GM18909 (cell line): ENCODE results near the gene CLIP4.
"Not testable (repeated sequence)": the region's sequence is repeated elsewhere in the genome, so short reads cannot be mapped to it uniquely, and the experiment has no call there.

Experiments
- ATAC-seq: cut with Tn5 transposase; IDR thresholded peaks from one replicate; pipeline ENCODE4 v1.9.1; 2021; ENCODE audit warnings: mild to moderate bottlenecking; ENCODE audit not compliant: unreplicated experiment, poor library complexity

The CLIP4 gene

DNA sequence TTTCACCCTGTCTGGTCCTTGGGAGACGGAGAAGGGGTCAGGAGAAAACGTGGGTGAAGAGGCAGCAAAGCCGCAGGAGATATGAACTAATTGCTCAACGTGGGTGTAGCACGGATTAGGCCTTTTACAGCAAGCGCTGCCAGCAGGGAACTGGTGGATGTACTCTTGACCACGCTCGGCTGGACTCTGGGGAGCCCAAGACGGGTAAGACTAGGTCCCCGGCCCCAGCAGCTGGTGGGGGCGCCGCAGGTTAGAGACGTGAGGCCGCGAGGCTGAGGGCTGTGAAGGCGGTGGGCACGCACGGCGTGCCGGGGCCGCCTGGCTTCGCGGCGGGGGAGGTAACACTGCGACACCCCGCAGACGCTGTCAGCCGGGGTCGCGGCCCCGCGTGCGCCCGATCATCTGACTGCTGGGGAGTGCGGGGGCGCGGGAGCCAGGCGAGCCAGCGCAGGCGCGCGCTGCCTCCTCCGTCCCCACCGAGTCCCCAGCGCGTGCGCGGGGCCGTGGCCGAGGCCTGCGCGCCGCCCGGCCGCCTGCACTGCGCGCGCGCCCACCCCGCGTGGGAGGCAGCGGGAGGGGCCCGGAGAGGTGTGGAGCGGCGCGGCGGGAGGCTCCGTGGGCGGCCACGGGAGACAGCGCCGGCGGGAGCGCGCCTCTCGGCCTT lies at the start of gene CLIP4:
Gene CLIP4, plus strand, starts transcription at position 470 of the 664 bp plus-strand sequence. CDS start 5,974 bp downstream, outside the sequence.
- ATAC-seq = peak; percentile 45

- no peak for ATAC-seq
Measured at GRCh38 chr2:29066271-29066860, 48.8 kb upstream of the CLIP4 start.

- no peak for ATAC-seq
Measured at GRCh38 chr2:29066997-29067605, 48.1 kb upstream of the CLIP4 start.

DNA sequence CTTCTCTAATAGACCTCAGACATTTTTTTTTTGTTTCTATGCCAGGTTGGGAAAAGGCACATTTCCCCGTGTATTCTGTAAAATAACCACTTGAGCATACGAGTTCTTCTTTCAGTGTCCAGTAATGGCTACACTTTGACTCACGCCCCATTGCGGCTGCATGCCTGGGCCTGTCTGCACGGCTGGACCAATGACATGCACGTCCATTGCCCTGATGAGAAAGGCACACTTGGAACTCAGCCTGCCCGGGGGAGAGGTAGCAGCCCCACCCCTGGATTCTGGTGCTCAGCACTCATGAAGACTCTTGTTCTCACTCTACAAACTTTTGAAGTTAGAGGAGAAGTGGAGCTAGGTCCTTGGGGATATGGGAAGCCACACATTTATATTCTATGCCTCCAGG lies 46.7 kb upstream of the CLIP4 start:
- no peak for ATAC-seq

- ATAC-seq = no peak
Measured at GRCh38 chr2:29070526-29070925, 44.7 kb upstream of the CLIP4 start.

DNA sequence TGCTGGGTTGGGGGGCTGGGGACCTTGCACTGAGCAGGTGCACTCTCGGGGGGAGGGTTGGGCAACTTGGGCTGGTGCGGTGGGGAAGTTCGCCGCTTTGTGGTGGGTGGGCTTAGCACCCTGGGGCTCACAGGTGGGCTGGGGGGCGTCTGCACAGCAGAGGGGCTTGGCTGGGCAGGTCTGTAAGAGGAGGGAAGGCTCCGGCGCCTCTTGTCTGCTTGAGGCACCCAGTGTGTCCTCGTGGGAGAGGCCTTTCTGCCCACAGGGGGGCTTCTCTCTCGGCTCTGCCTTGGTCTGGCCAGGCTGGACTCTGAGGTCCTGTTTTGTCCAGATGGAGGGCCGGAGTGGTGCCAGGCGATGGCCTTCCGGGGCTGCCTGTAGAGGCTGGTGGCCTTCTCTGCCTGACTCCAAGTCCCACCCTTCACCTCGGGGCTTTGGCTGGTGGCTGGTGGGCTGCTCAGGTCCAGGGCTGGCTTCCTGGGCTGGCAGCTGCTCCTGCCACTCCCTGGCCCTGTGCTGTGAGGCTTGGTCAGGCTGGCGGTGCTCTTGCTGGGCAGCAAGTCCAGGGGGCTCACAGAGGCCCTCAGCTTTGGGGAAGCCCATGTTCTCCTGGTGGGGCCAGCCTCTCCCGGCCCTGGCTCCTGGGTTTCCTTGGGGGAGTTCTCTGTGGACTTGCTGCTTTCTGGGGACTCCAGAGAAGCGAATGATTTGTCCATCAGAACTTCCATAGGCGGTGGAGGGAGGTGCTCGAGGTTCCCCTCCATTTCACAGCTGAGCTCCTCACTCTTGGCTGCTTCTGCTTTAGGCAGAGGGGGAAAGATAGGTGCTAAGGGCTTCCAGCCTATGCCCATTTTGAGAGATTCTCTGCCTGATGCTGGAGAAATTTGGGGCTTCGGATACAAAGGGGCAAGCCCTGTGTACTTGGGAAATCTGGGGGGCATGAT lies 43.9 kb upstream of the CLIP4 start:
- ATAC-seq = no peak

DNA sequence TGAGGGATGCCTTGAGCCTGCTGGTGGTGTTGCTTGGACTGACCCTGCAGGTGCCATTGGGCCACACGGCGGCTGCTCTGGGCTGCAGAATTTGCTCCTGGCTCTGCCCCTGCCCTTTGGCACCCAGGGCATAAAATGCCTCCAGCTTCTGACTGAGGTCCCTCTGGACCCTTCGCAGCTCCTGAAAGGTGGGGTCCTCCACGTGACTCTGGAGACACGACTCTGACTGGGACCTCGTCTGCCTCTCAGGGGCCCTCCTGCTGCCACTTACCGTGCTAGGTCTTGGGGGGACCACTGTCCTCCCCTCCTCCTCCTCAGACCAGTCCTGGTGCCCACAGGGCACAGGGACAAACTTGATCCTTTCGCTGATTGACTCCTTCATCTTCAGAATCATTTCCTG lies 43.0 kb upstream of the CLIP4 start:
- no peak for ATAC-seq

DNA sequence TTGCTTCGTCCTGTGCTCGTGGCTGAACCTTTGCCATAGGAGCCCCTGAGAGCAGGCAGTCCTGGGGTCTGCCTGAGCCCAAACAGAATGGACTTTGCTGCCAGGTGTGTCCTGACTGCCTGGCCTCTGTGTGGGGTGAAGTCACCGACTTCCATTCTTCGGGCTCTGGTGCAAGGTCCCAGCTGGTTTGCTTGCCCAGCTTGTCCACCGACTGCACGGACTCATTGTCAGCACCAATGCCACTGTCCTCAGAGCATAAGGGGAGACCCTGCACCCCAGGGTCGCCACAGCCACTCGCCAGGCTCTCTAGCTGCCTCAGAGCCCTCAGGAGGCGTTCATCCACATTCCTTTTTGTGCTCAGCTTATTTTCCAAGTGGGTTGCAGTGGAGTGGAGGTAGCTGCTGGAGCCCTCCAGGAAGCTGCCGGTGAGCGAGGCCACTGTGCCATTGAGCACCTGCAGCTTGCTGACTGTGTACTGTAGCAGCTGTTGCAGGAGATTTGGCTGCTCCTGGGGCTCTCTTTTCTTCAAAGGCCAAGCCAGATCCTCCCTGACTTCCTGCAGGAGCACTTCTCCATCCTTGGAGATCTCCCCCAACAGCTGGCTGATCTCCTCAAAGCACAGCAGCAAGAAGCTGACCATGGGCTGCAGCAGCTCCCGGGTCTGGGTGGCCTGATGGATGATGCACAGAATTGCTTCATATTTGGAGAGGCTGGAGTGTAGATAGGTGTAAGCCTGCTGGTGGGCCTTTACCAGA lies 42.1 kb upstream of the CLIP4 start:
- no peak for ATAC-seq

DNA sequence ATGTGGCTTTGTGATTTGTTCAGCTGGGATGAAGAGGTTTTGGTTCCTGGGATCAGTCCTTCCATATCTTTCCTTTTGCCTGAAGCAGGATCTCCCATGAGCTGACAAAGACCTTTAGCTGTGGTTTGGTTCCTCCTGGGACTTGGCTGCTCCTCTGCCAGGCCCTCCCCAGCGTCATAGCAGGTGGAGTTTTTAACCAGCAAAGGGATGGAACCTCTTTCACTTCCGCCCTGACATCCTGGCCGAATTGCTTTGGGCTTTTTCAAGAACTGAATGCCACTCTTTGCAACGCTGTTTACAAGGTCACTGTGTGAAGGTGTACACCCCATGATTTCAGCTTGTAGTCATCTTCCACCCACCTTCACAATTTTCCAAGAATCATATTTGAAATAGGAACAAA lies 41.3 kb upstream of the CLIP4 start:
- ATAC-seq = no peak

GRCh38 chr2:29074411-29074810 lies 40.8 kb upstream of the CLIP4 start, which contains the start of gene PCARE:
Gene PCARE (minus strand): TSS chr2:29074523. CDS start chr2:29074261, 262 bp downstream.
- ATAC-seq = no peak

GRCh38 chr2:29075894-29076705 lies 39.1 kb upstream of the CLIP4 start:
- no peak for ATAC-seq

- no peak for ATAC-seq
Measured at GRCh38 chr2:29079887-29080286, 35.3 kb upstream of the CLIP4 start.

DNA sequence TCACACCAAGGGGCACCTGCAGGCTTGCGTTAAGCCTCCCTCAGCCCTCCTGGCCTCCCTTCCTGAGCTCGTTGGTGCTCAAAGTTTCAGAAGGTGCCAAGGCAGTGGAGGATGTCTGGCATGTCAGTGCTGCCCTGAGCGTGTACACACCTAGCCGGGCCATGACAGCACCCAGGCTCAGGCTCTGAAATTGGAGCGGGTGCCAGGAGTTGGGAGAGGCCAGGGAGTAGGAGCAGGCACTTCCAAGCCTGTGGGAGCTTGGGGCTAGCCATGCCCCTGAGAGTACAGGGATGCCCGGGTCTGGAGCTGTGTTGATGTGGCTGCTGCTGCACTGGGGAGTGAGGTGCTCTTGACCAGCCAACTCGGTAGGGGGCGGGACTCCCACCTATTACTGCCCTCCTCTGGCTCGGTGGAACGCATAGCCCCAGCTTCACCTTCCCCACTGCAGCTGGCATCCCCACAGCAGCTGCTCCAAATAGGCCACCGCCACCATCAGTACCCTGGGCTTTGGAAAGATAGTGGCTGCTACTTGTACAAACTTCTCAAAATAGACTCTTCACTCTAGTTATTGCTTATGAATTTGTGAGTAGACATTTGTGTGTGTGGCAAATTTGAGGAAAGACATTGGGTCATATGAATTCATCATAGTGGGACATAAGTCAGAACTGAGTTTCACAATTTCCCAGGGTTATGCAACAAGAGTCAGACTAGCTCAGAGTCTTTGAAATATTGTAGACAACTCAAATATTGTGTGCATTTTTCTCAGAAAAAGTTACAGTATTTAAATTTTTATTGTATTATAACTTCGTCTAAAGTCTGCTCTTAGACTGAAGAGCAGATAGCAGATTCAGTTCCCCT lies 34.1 kb upstream of the CLIP4 start:
- no peak for ATAC-seq

DNA sequence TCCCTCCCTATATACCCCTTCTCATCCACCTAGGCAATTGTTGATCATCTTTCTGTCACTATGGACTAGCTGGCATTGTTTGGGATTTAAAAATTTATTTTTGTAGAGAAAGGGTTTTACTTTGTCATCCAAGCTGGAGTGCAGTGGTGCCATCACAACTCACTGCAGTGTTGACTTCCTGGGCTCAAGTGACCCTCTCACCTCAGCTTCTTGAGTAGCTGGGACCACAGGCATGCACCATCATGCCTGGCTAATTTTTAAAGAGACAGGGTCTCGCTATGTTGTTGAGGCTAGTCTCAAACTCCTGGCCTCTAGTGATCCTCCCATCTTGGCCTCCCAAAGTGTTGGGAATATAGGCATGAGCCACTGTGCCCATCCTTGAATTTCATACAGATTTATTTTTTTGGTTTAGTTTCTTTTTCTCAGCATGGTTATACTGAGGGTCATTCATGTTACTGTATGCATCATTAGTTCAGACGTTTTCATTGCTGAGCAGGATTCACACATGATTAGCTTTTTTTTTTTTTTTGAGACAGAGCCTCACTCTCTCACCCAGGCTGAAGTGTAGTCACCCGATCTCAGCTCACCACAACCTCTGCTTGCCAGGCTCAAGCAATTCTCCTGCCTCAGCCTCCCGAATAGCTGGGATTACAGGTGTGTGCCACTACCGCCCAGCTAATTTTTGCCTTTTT lies 32.3 kb upstream of the CLIP4 start:
- ATAC-seq = peak; percentile 64

- no peak for ATAC-seq
Measured at GRCh38 chr2:29084554-29084953, 30.7 kb upstream of the CLIP4 start.

GRCh38 chr2:29090311-29090710 lies 24.9 kb upstream of the CLIP4 start:
- ATAC-seq = not testable (repeated sequence)

DNA sequence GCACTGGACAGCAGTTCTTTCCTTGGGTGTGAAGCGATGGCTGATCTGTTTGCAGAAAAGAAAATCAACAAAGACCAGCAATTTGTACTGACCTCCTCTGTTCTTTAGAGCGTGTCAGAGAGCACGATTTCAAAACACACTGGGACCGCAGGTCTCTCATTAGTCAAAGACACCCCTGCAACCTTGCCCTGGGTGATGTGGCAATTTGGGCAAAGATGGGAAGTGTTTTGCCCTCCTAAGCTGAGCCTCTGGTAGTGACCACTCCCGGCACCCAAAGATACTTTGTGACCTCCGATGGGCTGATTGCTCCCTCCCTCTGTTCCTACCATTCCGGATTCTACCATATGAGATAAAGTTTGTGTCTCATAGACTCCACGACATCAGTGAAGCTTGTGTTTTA lies 18.2 kb upstream of the CLIP4 start:
- ATAC-seq = no peak

DNA sequence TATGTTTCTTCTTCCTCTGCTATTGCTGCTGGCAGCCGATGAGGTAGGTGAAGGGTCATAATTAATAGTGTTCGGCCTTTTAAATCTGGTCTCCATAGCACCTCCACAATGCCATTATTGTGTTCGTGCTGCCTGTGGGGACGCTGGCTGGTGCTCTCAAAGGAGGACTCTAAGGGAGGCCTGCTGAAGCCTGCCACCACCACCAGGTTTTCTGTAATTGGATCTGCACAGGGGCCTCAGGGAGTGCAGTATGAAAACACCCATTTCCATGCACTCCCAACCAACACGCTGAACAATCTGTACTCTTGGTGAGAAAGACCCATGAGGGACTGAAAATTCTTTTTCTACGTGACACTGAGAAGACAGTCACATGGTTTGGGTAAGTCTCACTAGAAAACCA lies 17.6 kb upstream of the CLIP4 start:
- no peak for ATAC-seq
